Stimulated activated CD4-positive, alpha-beta T cell treated with anti-CD3 and anti-CD28 coated beads, Interleukin-15, amount 100 ng/mL, for 1 hour (primary cell): ENCODE results near the gene WDR82.

Experiments
- DNase-seq, 2 donors: peaks; one replicate each; pipeline ENCODE4 v3.0.0-alpha.2; 2020; ENCODE audit warnings: low read depth in 1 of 2, low spot score in 1 of 2

Gene WDR82

DNA sequence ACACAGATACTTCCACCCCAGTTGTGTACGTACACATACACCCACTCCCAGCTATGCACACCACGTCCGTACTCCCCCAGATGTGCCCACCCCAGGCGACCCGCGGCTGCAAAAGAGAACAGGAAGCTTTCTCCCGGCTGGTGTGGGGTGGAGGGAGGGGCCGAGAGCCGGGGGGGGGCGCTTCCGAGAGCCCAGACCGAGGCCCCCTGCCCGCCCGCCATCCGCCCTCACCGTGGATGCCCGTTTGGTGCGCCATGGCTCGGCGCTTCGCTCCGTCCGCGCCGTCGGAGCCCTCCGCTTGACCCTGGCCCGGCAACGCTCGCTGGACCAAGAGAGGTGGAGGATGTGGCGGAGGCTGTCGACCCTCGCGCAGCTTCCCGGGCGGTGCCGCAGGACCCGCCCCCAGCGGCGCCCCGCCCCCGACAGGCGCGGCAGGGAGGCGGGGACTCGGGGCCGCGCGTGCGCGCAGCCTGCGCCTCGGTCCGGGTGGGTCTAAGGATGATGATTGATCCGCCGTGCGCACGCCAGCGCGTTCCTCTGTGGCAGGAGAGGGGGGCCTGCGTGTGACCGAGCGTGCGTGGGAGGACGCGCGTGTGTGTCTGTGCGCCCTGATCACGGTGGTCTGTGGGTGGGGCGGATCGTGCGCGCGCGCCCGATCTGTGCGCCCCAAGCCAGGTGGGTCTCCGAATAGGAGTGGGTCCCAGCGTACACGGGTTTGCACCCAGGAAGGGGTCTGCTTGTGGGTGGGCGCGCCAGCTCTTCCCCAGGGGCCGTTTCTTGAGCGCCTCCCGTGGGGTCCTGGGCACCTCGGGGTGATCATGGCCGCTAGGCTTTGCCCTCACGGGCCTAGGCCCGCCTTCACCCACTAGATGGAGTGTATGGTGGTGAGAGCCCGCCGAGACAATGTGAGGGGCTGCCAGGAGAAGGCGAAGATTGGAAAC lies 39.4 kb downstream of the WDR82 start, which contains the start of gene TWF2:
Gene TWF2 (minus strand): TSS at position 398 of the 941 bp plus-strand sequence. CDS start 142 bp downstream, at position 256.
- DNase-seq: peak; percentile 77 to 84

DNA sequence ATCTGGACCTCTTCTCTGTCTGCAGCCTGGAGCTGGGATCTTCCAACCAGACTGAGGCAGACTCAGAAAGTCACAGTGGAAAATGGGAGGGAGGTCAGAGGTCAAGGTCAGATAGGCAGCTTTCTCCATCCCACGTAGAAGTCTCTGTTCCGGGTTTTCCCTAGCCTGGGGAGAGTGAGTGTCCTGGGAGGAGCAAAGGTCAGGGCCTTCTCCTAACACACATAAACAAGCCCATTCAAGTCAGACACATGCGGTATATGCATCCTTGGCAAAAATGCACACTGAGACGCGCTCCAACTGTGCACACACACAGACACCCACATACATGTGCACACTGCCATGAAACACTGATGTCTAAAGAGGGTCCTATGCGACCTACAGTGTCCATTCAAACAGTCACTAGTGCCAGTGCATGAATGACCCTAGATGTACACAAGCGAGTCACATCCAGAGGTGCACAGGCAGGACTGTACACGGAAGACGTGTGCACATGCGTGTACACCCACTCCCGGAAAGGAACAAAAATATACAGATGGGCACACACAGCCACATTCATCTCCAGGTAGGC lies 40.2 kb downstream of the WDR82 start:
- no peak for DNase-seq

DNA sequence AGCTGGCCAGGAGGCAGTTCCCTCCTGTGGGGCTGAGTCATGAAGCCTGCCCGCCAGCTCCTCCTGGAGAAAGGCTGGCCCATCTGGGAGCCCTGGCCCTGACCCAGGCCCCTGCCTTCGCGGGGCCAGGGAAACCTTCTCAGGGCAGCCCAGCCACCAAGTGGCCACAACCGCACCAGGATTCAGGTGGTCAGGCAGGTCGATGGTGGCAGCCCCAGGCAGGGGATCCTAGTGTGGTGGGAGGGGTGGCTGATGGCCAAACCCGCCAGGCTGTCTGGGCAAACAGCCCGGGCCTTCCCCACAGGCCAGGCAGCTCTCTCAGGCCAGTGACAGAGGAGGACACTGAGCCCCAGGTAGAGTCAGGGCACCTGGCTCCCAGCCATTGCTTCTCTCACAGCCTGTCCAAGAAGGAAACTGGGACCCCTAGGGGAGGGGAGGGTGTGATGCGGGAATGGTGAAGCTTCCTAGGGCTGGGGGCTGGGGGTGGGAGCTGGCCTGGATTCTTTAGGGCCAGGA lies 40.7 kb downstream of the WDR82 start:
- no peak for DNase-seq

DNA sequence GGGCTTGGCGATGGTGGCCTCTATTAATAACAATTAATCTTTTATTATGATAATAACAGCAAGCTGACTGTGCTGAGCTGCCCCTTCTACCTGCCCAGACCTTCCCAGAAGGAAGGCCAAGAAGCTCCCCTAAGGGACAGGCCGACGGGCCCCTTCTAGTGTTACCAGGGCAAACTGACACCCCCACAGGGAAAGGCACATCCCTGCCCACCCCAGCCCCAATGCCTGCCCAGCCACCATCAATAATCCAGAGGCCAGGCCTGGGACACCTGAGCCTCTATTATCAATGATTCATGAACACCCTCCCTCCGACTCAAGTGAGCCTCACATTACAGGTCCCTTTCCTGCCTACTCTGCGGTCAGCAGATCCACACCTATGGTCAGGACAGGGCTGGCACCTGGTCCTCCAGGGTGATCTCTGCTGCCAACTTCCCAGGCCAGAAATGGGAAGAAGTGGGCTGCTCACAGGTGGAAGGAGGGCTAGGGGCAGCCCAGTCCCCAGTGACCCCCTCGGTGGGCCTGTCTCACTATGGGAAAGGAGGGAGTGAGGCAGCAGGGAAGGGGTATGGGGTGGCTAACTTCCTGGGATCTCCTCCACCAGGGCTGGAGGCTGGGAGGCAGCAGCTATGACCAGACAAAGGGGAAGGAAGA lies 41.3 kb downstream of the WDR82 start:
- no peak for DNase-seq

DNA sequence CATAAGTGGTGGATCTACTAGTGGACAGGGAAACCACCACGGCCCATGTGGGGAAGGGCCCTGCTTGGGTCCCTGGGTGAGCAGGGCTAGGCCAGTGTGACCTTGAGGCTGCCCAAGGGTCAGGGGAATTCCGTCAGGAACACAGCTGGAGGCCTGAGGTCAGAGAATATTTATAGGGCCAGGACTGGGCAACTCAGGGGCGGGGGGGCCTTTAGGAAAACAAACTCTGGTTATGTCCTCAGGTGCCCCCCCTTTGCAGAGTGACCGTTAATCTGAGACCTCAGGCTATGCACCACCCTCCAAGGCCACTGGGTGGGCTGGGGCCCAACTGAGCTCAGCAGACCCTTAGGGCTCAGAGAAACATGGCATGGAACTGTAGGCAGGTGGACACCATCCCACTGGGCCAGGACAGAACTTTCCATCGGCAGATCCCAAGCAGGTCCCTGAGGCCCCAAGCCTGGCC lies 42.0 kb downstream of the WDR82 start:
- DNase-seq: no peak

DNA sequence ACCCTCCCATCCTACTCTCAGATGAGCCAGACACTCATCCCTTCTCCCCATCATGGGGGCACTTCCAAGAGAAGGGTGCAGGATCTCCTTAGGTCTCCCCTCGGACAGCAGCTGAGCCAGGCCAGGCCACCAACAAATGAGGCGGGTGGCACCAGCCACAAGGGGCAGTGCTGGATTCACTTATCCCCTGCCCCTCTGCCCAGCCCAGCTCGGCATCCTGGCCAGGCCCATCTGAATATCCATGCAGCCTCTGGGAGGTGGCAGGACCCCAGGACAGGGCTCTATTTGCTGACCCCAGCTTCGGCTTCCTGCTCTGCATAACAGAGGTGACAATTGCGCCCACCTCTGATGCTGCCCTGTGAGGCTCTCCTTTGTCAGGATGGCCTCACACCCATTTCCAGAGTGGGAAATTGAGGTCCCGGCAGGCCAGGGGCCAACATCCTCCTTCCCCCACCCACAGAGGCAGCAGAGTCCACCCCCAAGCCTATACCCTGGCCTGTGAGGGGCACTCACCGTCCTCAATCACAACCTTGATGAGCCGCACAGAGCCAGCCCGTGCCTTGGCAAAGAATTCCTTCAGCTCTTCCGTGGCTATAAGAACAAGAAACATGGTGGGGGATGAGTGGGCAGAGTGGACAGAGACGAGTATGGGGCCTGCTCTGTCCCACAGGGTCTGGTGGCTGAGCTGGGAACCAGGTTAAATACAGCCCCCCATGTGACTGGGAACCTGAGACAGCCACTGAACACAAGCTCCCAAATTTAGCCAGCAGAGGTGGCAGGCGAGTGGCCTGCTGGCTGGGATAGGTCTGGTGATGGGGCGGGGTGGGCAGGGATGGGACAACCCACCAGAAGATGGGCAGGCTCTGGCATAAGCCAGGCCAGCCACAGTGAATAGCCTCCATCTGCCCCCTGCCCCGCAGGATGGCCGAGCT lies 43.7 kb downstream of the WDR82 start:
- DNase-seq: no peak

DNA sequence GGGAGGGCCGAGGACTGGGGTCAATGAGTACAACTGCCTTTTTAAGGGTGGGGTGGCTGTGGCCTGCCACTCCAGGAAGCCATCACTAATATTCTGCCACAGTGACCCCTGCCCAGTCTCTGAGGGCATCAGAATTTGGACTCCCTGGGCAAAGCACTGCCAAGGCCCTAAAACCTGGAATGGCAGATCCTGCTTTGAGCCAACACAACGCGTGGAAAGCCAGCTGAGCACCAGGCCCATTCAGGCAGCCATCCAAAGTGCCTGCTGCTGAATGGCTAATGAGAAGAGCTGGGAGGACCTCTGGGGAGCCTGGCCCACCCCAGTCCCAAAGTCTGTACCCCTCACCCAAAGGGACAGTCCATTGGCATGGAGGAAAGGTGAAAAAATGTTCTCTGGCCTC lies 44.5 kb downstream of the WDR82 start:
- DNase-seq: no peak

DNA sequence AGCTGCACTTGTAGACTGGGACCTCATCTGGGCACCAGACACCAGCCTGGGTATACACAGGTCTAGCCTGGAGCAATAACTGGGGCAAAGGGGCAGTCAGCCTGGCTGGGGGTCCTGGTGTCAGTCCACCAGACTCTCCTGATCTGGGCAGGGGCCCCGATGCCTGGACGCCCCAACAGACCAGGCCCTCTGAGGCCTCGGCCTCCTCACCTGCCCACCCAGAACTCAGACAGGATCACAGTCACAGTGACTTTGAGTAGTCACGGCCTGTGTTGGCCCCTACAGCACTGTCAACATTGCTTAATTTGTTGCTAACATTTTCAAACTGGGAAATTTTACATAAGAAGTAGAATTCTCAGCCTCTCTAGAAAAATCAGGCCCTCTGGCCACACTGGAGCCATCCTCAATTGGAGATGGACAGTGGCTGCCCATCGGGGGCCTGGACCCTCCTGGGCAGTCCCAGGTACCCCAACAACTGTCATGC lies 45.3 kb downstream of the WDR82 start:
- no peak for DNase-seq

DNA sequence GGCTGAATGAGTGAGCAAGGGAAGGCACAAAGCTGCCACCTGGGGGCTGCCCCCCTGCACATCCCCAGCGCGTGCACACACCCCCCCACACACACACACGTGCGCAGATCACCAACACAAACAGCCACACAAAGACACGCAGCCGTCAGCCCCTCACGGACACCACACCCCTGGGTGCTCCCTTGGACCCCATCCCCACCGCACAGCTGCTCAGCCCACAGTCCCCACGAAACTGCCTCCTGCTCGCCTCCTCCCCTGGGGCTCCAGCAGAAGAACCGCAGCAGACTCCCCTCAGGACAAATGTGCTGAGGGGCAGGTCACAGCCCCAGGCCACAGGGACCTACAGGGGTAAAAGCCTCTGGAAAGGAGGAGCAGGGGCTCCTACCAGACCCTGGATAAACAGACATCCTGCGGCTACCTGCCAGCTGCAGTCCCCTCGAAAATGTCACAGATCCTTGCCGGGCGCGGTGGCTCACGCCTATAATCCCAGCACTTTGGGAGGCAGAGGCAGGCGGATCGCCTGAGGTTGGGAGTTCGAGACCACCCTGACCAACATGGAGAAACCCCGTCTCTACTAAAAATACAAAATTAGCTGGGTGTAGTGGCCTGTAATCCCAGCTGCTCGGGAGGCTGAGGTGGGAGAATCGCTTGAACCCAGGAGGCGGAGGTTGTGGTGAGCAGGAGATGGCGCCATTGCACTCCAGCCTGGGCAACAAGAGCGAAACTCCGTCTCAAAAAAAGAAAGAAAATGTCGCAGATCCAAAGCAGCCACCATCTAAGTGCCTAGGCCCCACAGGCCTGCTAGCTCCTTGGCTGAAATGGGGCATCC lies 46.0 kb downstream of the WDR82 start:
- DNase-seq: no peak

DNA sequence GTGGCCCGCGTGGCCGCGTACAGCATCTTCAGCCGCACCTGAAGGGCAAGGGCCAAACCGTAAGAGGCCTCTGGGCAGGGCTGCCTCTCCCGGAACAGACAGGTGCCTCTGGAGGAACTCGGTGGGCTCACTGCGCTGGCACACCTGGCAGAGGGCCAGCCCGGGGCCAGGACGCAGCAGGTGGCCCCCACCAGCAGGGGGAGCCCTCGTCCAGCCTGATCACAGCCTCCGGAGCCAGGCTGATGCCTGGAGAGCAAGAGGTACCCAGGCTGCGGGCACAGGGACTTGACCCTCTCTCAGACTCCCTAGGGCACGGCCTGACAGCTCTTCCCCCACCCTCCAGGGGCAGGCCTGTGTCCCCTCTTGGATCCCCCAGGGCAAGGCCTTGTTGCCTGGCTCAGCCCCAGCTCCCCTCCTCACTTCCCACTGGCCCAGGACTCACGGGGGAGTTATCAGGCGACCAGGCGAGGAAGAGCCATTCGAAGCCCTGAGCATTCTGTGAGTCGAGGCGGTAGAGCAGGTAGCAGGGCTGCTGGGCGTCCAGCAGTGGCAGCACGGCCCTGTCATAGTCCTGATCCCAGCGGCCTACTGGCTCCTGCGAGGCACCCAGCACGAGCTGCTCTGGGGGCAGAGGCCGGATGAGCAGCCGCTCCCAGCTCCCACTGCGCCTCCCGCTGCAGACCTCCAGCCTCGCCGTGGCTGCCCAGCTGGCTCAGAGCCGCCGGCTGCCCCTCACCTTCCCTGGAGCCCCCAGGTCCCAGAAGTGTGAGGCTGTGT lies 46.8 kb downstream of the WDR82 start:
- DNase-seq: peak; percentile 79 to 89

DNA sequence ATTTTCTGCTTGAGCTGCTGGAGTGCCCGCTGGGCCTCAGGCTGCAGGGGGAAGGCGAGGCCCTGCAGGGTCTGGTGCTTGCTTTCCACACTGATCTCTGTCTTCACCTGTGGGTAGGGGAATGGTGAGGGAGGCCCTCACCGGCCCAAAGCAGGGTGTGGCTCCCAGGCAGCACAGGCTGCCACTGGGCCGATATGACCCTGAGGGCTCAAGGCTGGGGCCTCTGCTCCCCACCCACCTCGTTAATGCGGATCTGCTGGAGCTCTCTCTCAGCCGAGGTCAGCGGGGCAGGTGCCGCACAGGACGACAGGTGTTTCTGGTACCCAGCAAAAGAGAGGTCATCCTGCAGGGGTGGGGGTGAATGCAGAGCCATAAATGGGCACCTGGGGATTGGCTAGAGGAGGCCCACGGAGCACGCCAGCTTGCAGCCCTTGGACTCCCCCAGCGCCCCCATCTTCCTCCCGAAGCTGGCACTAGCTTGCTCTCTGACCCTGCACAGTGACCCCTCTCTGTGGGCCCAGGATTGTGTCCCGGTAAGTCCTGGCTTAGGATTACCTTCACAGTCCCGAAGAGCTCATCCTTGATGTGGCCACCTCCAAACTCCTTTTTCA lies 47.5 kb downstream of the WDR82 start:
- DNase-seq: no peak

DNA sequence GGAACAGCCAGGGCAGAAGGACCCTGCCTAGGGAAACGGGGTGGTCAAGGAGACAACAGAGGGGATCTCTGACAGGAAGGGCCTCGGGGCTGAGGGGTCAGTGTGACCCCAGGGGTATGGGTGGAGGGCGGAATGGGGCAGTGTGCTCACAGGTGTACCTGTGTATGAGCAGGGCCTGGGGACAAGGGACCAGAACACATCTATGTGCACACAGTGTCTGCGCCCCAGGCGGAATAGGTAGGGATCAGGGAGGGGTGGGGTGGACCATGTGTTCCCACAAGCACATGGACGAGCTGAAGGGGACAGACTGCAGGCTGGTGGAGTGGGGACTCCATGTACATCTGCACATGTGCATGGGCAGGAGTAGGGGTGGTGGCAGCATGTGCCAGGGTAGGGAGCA lies 48.0 kb downstream of the WDR82 start:
- DNase-seq: no peak

DNA sequence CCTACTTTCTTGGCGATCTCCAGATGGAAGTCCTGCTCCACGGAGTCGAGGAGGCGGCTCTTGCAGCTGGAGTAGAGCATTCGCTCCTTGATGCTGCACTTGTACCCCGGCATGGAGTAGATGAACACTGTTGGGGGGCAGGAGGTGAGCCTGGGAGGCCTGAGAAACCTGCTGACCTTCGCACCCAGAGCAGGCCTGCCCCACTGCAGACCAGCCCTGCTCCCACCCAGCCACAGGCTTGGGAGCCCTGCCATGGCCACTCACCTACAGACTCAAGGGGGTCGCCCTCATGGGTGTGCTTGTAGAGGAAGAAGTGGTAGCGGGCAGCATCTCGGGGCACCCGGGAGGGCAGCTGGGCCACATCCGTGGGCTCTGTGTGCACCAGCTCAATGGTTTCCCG lies 48.8 kb downstream of the WDR82 start:
- no peak for DNase-seq

DNA sequence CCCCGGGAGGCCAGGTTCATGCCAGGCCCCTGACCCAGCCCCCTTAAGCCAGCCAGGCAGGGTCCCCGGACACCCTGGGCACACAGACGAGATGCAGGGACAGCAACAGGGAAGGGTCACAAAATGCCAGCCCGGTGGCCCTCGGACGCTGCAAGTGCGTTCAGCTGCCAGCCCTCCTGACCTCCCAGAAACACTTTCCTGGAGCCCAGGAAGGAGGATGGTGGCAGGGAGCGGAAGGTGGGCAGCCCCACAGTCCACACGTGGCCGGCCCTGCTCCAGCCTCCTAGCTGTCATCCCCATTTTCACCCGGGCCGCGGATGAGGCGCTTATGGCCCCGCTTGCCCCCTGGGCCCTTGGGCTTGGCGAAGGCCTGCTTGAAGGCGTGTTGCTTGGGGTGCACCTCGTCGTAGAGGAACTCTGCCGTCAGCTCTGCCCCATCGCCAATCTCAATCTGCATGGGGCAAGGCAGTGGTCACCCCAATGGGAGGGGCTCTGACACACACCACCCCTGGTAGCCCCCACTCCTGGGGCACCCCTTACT lies 49.6 kb downstream of the WDR82 start:
- no peak for DNase-seq

DNA sequence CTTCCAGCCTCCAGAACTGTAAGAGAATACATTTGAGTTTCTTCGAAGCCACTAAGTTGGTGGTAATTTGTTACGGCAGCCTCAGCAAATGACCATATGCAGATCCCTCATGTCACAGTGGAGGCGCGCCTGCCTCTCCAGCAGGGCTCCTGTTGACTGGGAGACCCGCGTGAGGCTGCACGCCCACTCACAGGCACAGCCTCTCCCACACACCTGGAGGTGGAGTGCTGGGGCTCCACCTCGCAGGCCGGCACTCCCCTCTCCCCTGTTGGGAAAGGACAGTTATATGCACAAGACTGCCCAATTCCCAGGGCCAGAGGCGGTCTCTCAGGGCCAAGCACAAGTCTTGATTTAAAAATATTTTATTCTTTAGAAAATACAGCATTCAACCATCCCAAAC lies 50.2 kb downstream of the WDR82 start:
- DNase-seq: no peak

DNA sequence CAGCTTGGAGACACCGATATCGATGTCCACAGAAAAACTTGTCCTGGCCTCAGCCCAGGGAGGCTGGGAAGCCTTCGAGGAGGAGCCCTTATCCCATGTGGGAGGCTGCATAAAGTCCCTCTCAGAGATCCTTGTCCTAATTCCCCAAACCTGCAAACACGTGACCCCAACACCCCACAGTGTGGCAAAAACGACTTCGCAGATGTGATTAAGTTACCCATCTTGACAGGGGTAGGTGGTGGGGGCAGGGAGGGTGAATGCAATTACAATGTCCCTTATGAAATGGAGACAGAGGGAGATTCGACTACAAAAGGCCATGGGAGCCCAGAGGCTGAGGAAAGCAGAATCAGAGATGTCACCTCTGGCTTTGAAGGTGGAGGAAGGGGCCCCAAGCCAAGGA lies 50.7 kb downstream of the WDR82 start:
- DNase-seq: no peak

DNA sequence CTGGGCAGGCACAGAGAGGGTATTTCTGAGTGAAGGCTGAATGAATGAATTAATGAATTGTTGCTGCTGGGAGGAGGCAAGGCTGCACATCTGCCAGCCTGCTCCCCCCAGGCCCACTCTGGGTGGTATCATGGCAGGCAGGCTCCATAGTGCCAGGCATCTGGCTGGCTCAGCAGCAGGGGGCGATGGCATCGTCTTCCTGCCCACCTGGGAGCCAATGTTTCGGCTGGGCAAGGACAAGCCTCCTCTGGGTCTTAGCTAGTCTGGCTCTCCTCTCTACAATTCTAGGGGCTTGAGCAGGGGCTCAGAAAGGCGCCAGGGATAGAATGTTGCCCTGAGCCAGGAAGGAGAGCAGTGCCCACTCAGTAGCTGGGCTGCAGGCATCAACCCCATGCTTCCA lies 51.3 kb downstream of the WDR82 start:
- DNase-seq: no peak

DNA sequence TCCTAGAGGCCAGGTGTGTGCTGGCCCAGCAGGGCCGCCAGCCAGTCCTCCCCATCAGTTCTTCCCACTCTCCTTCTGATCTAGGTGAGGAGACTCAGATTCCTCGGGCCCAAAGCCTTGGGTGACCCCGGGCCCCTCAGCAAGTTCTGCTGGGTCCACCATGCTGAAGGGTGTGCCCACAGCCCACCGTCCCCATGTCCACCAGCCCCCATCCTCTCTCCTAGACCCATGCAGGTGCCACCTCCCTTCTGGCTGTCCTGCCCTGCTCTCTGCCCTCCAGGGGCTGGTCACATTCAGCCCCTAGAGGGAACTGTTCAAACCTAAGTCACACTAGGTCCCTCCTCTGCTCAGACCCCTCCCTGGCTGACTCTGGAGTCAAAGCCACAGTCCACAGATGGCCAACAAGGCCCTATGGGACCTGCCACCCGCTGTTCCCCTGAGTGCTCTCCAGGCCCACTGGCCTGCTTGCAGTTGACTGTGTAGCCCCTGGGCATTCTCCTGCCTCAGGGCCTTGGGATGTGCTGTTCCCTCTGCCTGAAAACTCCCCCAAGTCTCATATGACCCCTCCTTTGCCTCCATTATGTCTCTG lies 52.1 kb downstream of the WDR82 start:
- no peak for DNase-seq
